Brain microvascular endothelial cell (primary cell): ENCODE measurements around the gene SLC25A4.

ENCODE experiments used
- DNase-seq: peaks from one replicate; pipeline ENCODE4 v3.0.0-alpha.2; 2020
- H3K27ac ChIP-seq: fragments of 250-450 bp; sonication (Bioruptor Pico); 2 replicates; pipeline ENCODE4 v1.5.1; 2020; ENCODE audit warnings: mild to moderate bottlenecking, moderate library complexity
- H3K27me3 ChIP-seq: fragments of 250-450 bp; sonication (Bioruptor Pico); replicated peaks from 2 replicates; pipeline ENCODE4 v1.5.1; 2020; ENCODE audit warnings: mild to moderate bottlenecking
- H3K36me3 ChIP-seq: fragments of 250-450 bp; sonication (Bioruptor Pico); replicated peaks from 2 replicates; pipeline ENCODE4 v1.5.1; 2020; ENCODE audit warnings: mild to moderate bottlenecking
- H3K4me3 ChIP-seq: 2 replicates; pipeline ENCODE4 v1.5.1; 2011; ENCODE audit warnings: low read depth, mild to moderate bottlenecking, control low read depth, low read length, moderate library complexity
- in situ Hi-C: cut with HindIII; loops from 2 replicates; pipeline ENCODE4 v1.10.0; 2017; ENCODE audit warnings: low sequenced_read_pairs, low pct_ligation_motif_present
- TF ChIP-seq, protein P1 (sequence below): IDR thresholded peaks from 2 replicates; pipeline ENCODE4 v1.5.1; 2011; ENCODE audit warnings: low read depth, mild to moderate bottlenecking, moderate library complexity, low read length, control low read depth, inconsistent platforms; ENCODE audit errors: missing control alignments

SLC25A4 gene

DNA sequence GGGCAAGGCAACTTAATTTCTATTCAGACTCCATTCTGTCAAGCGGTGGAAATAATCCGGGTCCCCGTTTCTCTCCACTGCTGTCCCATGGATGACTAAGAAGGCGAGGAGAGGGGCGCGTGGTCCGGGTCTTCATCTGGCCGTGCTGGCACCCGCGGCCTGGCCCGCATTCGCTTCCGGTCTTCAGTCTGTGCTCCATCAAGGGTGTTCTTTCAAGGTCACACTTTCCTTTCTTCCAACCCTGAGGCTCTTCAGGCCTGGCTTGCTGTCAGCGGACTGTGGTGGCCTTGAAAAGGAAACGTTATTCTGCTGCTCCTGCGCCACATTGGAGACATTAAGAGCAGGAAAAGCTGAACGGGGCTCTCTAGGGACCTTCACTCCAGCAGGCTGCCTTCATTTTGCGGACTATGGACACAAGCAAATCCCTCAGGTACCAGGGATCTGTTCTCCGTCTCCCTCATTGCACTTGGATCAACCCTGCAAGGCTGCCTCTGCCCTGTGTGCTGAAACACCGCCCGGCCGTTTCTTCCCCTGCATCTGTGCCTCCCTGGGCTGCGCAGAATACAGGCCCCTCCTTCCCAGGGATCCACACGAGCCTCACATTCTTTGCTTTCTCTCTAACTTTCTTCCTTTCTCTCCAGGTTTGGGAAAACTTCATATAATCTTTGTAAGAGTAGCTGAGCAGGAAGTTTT, 5.7 kb upstream of the SLC25A4 start:
- H3K4me3 ChIP-seq = no peak overlapping the region
- no peak overlapping the region for H3K27ac ChIP-seq
- H3K36me3 ChIP-seq = no peaks in the 10 kb centered on the region
- TF ChIP-seq, protein P1, sequence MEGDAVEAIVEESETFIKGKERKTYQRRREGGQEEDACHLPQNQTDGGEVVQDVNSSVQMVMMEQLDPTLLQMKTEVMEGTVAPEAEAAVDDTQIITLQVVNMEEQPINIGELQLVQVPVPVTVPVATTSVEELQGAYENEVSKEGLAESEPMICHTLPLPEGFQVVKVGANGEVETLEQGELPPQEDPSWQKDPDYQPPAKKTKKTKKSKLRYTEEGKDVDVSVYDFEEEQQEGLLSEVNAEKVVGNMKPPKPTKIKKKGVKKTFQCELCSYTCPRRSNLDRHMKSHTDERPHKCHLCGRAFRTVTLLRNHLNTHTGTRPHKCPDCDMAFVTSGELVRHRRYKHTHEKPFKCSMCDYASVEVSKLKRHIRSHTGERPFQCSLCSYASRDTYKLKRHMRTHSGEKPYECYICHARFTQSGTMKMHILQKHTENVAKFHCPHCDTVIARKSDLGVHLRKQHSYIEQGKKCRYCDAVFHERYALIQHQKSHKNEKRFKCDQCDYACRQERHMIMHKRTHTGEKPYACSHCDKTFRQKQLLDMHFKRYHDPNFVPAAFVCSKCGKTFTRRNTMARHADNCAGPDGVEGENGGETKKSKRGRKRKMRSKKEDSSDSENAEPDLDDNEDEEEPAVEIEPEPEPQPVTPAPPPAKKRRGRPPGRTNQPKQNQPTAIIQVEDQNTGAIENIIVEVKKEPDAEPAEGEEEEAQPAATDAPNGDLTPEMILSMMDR = no peak
- no peaks in the 10 kb centered on the region for H3K27me3 ChIP-seq
- no peak for DNase-seq
- in situ Hi-C loops = no loop called here

DNA sequence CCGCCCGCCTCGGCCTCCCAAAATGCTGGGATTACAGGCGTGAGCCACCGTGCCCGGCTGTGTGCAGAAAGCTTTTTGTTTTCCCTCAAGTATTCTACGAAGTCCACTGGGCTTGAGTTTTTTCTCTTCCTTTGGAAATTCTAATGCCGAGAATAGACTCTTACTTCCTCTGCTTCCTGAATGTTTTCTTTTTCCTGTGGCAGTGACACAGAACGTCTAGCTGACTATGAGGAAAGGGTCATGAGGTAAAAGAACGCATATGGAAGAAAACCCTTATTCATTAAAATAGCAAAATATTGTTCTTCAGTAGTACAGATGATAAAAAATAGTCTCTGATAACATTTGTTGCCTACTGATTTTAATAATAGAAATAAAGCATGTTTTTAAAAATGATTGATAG, 4.9 kb upstream of the SLC25A4 start:
- no peaks in the 10 kb centered on the region for H3K36me3 ChIP-seq
- H3K4me3 ChIP-seq = no peak overlapping the region
- no peak overlapping the region for H3K27ac ChIP-seq
- TF ChIP-seq, protein P1 = no peak
- no peaks in the 10 kb centered on the region for H3K27me3 ChIP-seq
- in situ Hi-C loops = no loop called here
- DNase-seq = no peak

DNA sequence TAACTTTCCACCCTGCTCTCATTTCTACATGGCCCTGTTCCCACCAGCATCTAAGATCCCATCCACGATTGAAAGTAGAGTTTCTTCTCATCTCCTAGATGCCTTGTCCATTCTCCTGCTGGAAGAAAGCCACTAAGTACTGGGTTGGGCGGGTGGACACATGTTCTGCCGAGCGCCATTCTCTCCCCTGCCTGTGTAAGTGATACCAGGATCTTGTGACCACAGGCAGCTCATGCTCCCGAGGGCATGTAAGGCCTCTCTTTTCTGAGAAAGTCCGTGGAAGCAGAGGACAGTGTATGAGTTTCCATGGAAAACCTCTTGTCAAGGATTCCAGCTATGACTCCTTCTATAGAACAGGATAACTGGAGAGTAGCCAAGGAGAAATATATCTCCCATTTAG, 3.3 kb upstream of the SLC25A4 start:
- TF ChIP-seq, protein P1 = no peak
- in situ Hi-C loops = no loop called here
- no peaks in the 10 kb centered on the region for H3K36me3 ChIP-seq
- no peaks in the 10 kb centered on the region for H3K27me3 ChIP-seq
- H3K4me3 ChIP-seq = no peak overlapping the region
- no peak for DNase-seq
- H3K27ac ChIP-seq = no peak overlapping the region

DNA sequence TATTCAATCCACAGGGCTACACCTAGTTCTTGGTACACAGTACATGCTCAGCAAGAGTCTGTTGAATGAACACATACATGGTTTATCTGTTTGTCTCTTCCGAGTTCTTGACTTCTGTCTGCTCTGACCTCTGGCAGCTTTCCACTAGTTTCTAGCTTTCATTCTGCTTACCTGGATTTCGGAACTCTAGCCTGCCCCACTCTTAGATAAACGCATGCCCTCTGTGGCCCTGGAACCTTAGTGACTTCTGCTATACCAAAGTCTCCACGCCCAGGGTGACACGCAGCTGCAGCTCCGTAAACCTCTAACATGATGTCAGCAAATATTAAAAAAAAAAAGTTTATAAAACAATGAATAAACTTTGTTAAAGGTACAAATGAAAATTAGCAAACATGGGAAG, 1.3 kb upstream of the SLC25A4 start:
- in situ Hi-C loops = no loop called here
- DNase-seq = no peak

DNA sequence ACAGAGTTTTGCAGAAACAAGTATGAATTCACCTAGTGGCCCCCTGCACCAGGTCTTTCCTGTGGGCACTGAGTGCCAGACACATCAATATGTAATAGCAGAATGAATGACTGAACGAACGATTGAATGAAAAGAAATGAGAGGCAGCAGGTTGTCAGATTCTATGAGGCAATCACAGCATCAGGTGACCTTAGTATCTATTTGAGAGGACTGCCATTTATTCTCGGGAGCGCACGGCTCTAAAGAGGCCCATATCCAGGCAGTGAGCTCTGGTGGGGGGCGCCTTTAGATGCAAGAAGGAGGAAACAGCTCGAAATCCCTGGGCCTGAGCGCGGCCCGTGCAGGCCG, 528 bp upstream of the SLC25A4 start:
- no peak for DNase-seq
- Histone ChIP-seq H3K27ac (no peak overlapping the region), H3K27me3 (no peaks in the 10 kb centered on the region), H3K4me3 (peak overlapping the region; percentile 73), H3K36me3 (no peaks in the 10 kb centered on the region)
- TF ChIP-seq, protein P1 = no peak
- in situ Hi-C loops = no loop called here

More for the DNA sequence above, 1.3 kb upstream of the SLC25A4 start:
- Histone ChIP-seq H3K4me3 (no peak overlapping the region), H3K27ac (no peak overlapping the region), H3K27me3 (no peaks in the 10 kb centered on the region), H3K36me3 (no peaks in the 10 kb centered on the region)
- TF ChIP-seq, protein P1 = no peak

DNA sequence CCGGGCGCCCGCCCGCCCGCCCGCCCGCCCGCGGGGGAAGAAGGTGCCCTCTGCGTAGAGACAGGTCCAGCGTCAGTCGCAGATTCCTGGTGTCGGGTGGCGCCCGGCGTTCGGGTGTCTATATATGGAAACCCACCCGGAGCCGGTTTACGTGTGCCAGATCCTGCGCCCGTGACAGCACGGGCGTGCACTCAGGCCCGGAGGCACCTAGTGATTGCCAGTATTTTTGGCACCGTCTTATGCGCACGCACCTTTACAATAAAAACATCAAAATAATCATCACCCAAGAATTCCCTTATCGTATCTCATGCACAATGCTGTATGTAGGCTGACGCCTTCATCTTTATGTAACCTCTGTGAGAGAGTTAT, 519 bp downstream of the SLC25A4 start:
- Histone ChIP-seq H3K27ac (no peak overlapping the region), H3K36me3 (no peaks in the 10 kb centered on the region), H3K4me3 (peak overlapping the region; percentile 73), H3K27me3 (no peaks in the 10 kb centered on the region)
- DNase-seq = no peak
- in situ Hi-C loops = no loop called here
- TF ChIP-seq, protein P1 = no peak
